HFF-Myc (cell line): ENCODE data around the gene GFI1B.
"Not testable (repeated sequence)": the region's sequence is repeated elsewhere in the genome, so short reads cannot be mapped to it uniquely, and the experiment has no call there.

Experiments used
- DNase-seq: peaks from one replicate; pipeline ENCODE4 v3.0.0-alpha.2; 2011; ENCODE audit warnings: low read depth; ENCODE audit errors: extremely low read depth
- H3K4me3 ChIP-seq: replicated peaks from 2 replicates; pipeline ENCODE4 v1.5.1; 2011; ENCODE audit warnings: low read depth, mild to moderate bottlenecking, control low read depth, low read length
- CTCF ChIP-seq: IDR thresholded peaks from 2 replicates; pipeline ENCODE4 v1.5.1; 2012; ENCODE audit warnings: mild to moderate bottlenecking, low read depth, low read length, control low read depth; ENCODE audit errors: missing control alignments

The GFI1B gene

DNA sequence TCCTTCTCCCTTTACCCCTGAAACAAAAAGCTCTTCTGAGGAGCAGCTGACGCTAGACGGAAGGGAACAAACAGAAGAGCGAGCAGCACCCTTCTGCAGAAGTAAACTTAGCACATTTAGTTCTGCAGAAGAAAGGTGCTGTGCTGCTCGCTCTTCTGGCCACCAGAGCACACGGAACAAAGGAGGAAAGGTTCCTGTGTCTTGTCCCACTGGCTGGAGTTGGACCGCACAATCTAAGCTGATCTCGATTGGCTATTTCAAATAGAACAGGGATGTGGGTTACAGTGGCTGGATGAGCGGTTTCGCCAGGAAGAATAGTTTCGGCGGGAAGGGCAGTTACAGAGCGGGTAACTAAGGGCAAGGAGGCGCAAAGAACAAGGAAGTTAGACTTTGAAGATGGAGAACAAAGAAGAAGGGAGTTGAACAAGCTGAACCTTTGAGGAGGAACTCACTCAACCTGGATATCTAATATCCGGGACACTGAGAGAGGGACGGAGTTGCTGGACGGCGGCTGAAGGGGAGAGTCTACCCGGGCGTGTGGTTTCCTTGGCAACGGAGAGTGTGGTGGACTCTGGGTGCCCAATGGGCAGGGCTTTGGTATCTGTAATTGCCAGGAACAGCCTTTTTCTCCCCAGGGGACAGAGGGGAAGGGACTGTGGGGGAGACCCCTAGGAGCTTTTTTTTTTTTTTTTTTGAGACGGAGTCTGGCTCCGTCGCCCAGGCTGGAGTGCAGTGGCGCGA lies 59.5 kb downstream of the GFI1B start:
- H3K4me3 ChIP-seq = no peak overlapping the region
- DNase-seq = no peak
- TF ChIP-seq CTCF = no peak

- peak; percentile 66 for TF ChIP-seq CTCF
- not testable (repeated sequence) for H3K4me3 ChIP-seq, DNase-seq
Observed at GRCh38 chr9:133040892-133041479, 62.5 kb downstream of the GFI1B start.
